Activated T-cell treated with anti-CD3 and anti-CD28 coated beads, Interleukin-2, amount 50 U/mL, for 24 hours (primary cell): Measurements from ENCODE around the gene WDR27.

Experiments
- DNase-seq: peaks from one replicate; pipeline ENCODE4 v3.0.0-alpha.2; 2020
- H3K27ac Mint-ChIP-seq: 2 replicates; pipeline ENCODE4 v1.8.0; 2020; ENCODE audit warnings: mild to moderate bottlenecking, mixed read lengths
- H3K27me3 Mint-ChIP-seq: 2 replicates; pipeline ENCODE4 v1.8.0; 2020; ENCODE audit warnings: mixed read lengths
- H3K36me3 Mint-ChIP-seq: 2 replicates; pipeline ENCODE4 v1.8.0; 2020; ENCODE audit warnings: low read depth, mixed read lengths
- H3K4me1 Mint-ChIP-seq: 2 replicates; pipeline ENCODE4 v1.8.0; 2020; ENCODE audit warnings: low read depth, mixed read lengths
- H3K4me3 Mint-ChIP-seq: 2 replicates; pipeline ENCODE4 v1.8.0; 2020; ENCODE audit warnings: mild to moderate bottlenecking, moderate library complexity, mixed read lengths
- H3K9me3 Mint-ChIP-seq: 2 replicates; pipeline ENCODE4 v1.8.0; 2020; ENCODE audit warnings: mixed read lengths

The WDR27 gene

GRCh38 chr6:169555971-169556617 lies 145.7 kb downstream of the WDR27 start:
- H3K9me3 Mint-ChIP-seq, result peaks cover under 1% of the 10 kb centered on the region
- peaks cover 20% of the 10 kb centered on the region for H3K4me1 Mint-ChIP-seq
- H3K27me3 Mint-ChIP-seq, result peaks cover 37% of the 10 kb centered on the region

DNA sequence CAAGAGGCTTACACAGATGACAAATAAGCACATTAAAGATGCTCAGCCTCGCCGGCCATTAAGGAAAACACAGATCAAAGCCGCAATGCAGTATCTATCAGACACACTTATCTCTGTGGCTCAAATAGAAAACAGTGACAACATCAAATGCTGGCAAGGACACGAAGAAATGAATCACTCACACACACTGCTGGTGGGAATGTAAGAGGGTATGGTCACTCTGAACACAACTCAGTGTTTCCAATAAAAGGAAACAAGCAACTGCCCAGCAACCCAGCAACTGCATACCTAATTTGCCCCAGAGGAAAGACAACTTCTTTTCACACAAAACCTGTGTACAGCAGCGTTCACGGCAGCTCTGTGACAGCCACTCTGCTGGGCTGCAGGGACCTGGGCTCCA lies 155.8 kb downstream of the WDR27 start:
- Mint-ChIP-seq H3K27me3 (no peaks in the 10 kb centered on the region), H3K4me3 (no peak overlapping the region), H3K9me3 (peaks cover 6% of the 10 kb centered on the region), H3K36me3 (peaks cover 5% of the 10 kb centered on the region), H3K27ac (no peak overlapping the region), H3K4me1 (no peaks in the 10 kb centered on the region)
- no peak for DNase-seq

More at GRCh38 chr6:169555971-169556617, 145.7 kb downstream of the WDR27 start:
- DNase-seq, result no peak
- H3K4me3 Mint-ChIP-seq, result no peak overlapping the region
- H3K27ac Mint-ChIP-seq, result no peak overlapping the region
- peaks cover 23% of the 10 kb centered on the region for H3K36me3 Mint-ChIP-seq

DNA sequence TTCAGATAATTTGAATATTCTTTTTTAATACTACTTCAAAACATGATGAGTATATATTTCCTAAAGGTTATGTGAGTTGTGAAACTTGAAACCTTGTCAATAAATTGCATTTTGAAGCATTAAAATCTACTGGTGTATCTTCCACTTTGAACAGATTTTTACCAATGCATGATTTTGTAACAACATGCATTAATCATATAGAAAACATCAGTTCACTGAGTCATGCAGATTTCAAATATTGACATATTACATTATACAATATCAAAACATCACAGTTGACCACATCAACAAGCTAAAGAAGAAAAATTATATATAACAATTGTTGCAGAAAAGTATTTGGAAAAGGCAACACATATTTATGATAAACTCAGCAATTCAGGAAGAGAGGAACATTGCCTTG lies 158.1 kb downstream of the WDR27 start:
- no peaks in the 10 kb centered on the region for H3K4me1 Mint-ChIP-seq
- peaks cover 4% of the 10 kb centered on the region for H3K9me3 Mint-ChIP-seq
- DNase-seq, result no peak
- H3K4me3 Mint-ChIP-seq, result no peak overlapping the region
- H3K27me3 Mint-ChIP-seq, result no peaks in the 10 kb centered on the region
- H3K27ac Mint-ChIP-seq, result no peak overlapping the region
- H3K36me3 Mint-ChIP-seq, result peaks cover 3% of the 10 kb centered on the region

DNA sequence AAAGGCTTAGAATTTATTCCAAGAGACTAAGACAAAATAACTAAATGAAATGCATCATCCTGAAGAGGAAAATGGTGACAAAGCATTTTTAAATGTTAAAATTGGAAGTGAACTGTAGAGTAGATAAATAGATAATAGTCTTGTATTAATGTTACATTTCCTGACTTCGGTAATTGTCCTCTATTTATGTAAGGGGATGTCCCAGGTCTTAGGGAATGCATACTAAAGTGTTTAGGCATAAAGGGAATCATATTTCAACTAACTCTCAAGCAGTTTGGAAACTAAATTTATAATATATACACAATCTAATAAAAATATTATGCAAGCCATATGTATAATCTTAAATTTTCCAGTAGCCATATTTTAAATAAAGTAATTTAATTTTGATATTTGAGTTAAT lies 159.3 kb downstream of the WDR27 start:
- H3K4me3 Mint-ChIP-seq, result no peak overlapping the region
- H3K9me3 Mint-ChIP-seq, result peaks cover 2% of the 10 kb centered on the region
- H3K27ac Mint-ChIP-seq, result no peak overlapping the region
- no peaks in the 10 kb centered on the region for H3K4me1 Mint-ChIP-seq
- H3K27me3 Mint-ChIP-seq, result no peaks in the 10 kb centered on the region
- DNase-seq, result no peak
- peaks cover 1% of the 10 kb centered on the region for H3K36me3 Mint-ChIP-seq

GRCh38 chr6:169539176-169539897 lies 162.5 kb downstream of the WDR27 start:
- Mint-ChIP-seq H3K27ac (no peak overlapping the region), H3K4me1 (no peaks in the 10 kb centered on the region), H3K36me3 (peaks cover 7% of the 10 kb centered on the region), H3K4me3 (no peak overlapping the region), H3K27me3 (no peaks in the 10 kb centered on the region), H3K9me3 (peaks cover 7% of the 10 kb centered on the region)
- DNase-seq, result no peak

GRCh38 chr6:169536446-169537170 lies 165.2 kb downstream of the WDR27 start:
- Mint-ChIP-seq H3K27me3 (no peaks in the 10 kb centered on the region), H3K27ac (no peak overlapping the region), H3K4me1 (no peaks in the 10 kb centered on the region), H3K9me3 (peaks cover 18% of the 10 kb centered on the region), H3K36me3 (peaks cover 14% of the 10 kb centered on the region), H3K4me3 (no peak overlapping the region)
- no peak for DNase-seq

DNA sequence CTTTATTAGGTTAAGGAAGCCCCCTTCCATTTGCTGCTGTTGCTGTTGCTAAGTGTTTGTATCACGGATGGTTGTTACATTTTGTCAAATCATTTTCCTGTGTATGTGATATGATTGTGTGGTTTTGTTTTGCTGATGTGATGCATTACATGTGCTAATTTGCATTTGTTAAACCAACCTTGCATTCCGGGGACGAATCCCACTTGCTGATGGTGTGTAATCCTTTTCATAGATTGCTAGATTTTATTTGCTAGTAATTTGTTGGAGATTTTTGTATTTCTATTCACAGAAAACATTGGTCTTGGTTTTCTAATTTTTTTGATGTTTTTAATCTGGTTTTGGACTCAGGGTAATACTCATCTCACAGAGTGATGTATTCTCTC lies 167.8 kb downstream of the WDR27 start:
- Mint-ChIP-seq H3K9me3 (peaks cover 18% of the 10 kb centered on the region), H3K4me1 (peaks cover 17% of the 10 kb centered on the region), H3K4me3 (no peak overlapping the region), H3K36me3 (peaks cover 14% of the 10 kb centered on the region), H3K27ac (no peak overlapping the region), H3K27me3 (no peaks in the 10 kb centered on the region)
- DNase-seq, result no peak

- Mint-ChIP-seq H3K4me3 (no peak overlapping the region), H3K4me1 (peaks cover 17% of the 10 kb centered on the region), H3K27me3 (no peaks in the 10 kb centered on the region), H3K27ac (no peak overlapping the region), H3K36me3 (peaks cover 14% of the 10 kb centered on the region), H3K9me3 (peaks cover 18% of the 10 kb centered on the region)
- no peak for DNase-seq
These were observed 168.4 kb downstream of the WDR27 start for GRCh38 chr6:169533301-169534038.

DNA sequence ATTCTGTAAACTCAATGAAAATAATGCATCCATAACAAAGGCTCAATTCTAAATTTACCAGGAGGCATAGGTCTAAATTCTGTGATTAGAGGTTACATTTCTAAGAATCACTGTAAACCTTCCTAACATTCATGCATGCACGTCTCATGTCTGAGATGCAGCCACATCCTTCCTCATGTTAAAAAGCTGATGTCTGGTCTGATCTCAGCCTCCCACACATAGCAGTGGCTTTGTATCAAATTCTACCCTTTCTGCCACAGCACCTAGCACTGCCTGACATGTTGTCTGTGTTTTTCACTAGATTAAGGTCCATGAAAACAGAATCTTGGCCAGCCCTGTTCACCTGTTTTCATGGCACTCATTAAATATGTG lies 171.1 kb downstream of the WDR27 start:
- Mint-ChIP-seq H3K27ac (peak overlapping the region; percentile 26), H3K4me3 (no peak overlapping the region)
- no peak for DNase-seq

DNA sequence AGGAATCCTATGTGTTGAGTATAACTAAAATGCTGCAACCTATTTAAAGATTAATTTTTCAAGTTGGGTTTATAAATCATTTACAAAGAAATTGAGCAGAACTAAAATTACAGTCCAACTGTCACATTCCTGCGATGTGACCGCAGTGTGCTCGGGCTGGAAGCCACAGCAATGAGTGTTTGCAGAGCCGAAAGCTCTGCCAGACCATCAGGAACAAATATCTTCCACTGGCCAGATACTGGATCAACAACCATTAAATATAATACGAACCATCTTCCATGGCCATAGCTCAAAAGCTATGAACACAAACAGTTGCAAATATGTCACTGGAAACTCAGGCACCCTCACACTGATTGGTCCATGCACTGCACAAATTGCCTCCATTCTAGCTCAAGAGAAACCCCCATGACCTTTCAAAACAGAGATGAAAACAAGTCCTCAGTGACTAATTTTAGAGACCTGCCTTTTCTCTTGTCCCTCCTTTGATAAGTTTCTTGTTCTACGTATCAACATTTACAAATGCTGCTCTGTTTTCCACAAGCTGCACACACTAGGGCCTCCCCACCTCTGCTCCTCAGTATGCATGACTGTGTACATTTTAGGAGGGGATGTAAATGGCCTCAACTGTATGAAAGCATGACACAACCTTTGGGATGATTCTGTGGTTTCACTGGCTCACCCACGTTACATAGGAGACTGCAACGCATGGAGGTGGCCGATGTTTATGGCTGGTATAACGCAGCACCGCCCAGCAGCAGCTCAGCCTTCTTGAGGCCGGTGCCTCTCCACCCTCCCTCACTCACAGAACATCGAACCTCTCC lies 171.7 kb downstream of the WDR27 start:
- H3K27me3 Mint-ChIP-seq, result no peaks in the 10 kb centered on the region
- peaks cover 7% of the 10 kb centered on the region for H3K36me3 Mint-ChIP-seq
- peaks cover 17% of the 10 kb centered on the region for H3K4me1 Mint-ChIP-seq
- no peak overlapping the region for H3K4me3 Mint-ChIP-seq
- H3K9me3 Mint-ChIP-seq, result peaks cover 12% of the 10 kb centered on the region
- peak overlapping the region; percentile 26 for H3K27ac Mint-ChIP-seq
- no peak for DNase-seq

More for the DNA sequence above, 171.1 kb downstream of the WDR27 start:
- H3K27me3 Mint-ChIP-seq, result no peaks in the 10 kb centered on the region
- peaks cover 15% of the 10 kb centered on the region for H3K9me3 Mint-ChIP-seq
- peaks cover 17% of the 10 kb centered on the region for H3K4me1 Mint-ChIP-seq
- H3K36me3 Mint-ChIP-seq, result peaks cover 8% of the 10 kb centered on the region

DNA sequence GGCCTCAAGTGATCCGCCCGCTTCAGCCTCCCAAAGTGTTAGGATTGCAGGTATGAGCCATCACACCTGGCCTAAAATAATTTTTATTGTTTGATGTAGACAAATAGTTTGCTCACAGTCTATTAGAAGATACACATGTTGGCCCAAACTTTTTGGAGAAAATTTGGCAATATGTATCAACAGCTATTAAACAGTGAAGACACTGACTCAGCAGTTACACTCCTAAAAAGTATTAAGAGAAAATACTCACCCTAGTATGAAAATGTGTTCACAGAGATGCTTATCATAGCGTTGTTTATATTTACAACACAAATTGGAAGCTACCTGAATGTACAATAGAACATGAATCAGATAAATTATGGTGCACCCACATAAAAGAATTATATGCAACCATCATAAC lies 173.1 kb downstream of the WDR27 start:
- Mint-ChIP-seq H3K27ac (no peak overlapping the region), H3K9me3 (peaks cover 8% of the 10 kb centered on the region), H3K36me3 (peaks cover 4% of the 10 kb centered on the region), H3K4me1 (peaks cover 17% of the 10 kb centered on the region), H3K27me3 (no peaks in the 10 kb centered on the region), H3K4me3 (no peak overlapping the region)
- no peak for DNase-seq

- no peak overlapping the region for H3K27ac Mint-ChIP-seq
- H3K9me3 Mint-ChIP-seq, result no peaks in the 10 kb centered on the region
- no peak for DNase-seq
- no peaks in the 10 kb centered on the region for H3K36me3 Mint-ChIP-seq
- H3K4me3 Mint-ChIP-seq, result no peak overlapping the region
- H3K27me3 Mint-ChIP-seq, result no peaks in the 10 kb centered on the region
- peaks cover 17% of the 10 kb centered on the region for H3K4me1 Mint-ChIP-seq
These were observed 174.5 kb downstream of the WDR27 start for GRCh38 chr6:169527306-169527705.

- no peak overlapping the region for H3K27ac Mint-ChIP-seq
- peaks cover 16% of the 10 kb centered on the region for H3K9me3 Mint-ChIP-seq
- DNase-seq, result no peak
- peaks cover 2% of the 10 kb centered on the region for H3K4me1 Mint-ChIP-seq
- H3K36me3 Mint-ChIP-seq, result peaks cover 17% of the 10 kb centered on the region
- H3K4me3 Mint-ChIP-seq, result no peak overlapping the region
- no peaks in the 10 kb centered on the region for H3K27me3 Mint-ChIP-seq
These were observed 180.0 kb downstream of the WDR27 start for GRCh38 chr6:169521825-169522224.

- no peak overlapping the region for H3K4me3 Mint-ChIP-seq
- no peaks in the 10 kb centered on the region for H3K27me3 Mint-ChIP-seq
- peaks cover 16% of the 10 kb centered on the region for H3K9me3 Mint-ChIP-seq
- H3K36me3 Mint-ChIP-seq, result peaks cover 17% of the 10 kb centered on the region
- DNase-seq, result no peak
- peaks cover 2% of the 10 kb centered on the region for H3K4me1 Mint-ChIP-seq
- H3K27ac Mint-ChIP-seq, result no peak overlapping the region
These were observed 181.7 kb downstream of the WDR27 start for GRCh38 chr6:169520104-169520503.
